ENCODE results near the gene PTPRR.

GRCh38 chr12:70592664-70593063 lies 327.9 kb downstream of the PTPRR start:
- TF ChIP-seq CTCF (IDR thresholded peaks at IDR 0.05) (no peak), POLR2A (IDR thresholded peaks at IDR 0.05) (no peak)

Measured in gastroesophageal sphincter (tissue), 3 donors.